Naive thymus-derived CD4-positive, alpha-beta T cell (primary cell): ENCODE measurements around the gene ATXN1L. TPM values are rescaled to one million over a fixed set of nuclear protein-coding genes. Genes with fewer than 3 reads are reported as not detected.

Source experiments
- ATAC-seq: fragments of 150-1000 bp; cut with Tn5 transposase; 2 replicates; pipeline ENCODE4 v1.10.0; 2021; ENCODE audit warnings: mild to moderate bottlenecking, moderate library complexity
- CTCF ChIA-PET: fragments of 350-600 bp; sonication (Branson Sonifier 250); formaldehyde crosslinking; loops from one replicate; lab custom pipeline; 2021; ENCODE audit warnings: antibody characterized with exemption; lab: Charles Lee
- POLR2A ChIA-PET: fragments of 350-600 bp; sonication (Branson Sonifier 250); formaldehyde crosslinking; loops from one replicate; lab custom pipeline; 2021; ENCODE audit warnings: antibody characterized with exemption, inconsistent platforms; lab: Charles Lee
- DNase-seq, 9 donors: peaks; one replicate each; pipeline versions ENCODE4 v3.0.0 to v3.0.0-alpha.2; 2020 to 2022; ENCODE audit warnings: mixed read lengths in 1 of 9
- H3K27ac ChIP-seq: one replicate; pipeline ENCODE4 v1.7.0; 2013; ENCODE audit warnings: mild to moderate bottlenecking, low read depth, low read length, moderate library complexity
- H3K27me3 ChIP-seq, 2 donors: one replicate each; pipeline ENCODE4 v1.7.0; 2013; ENCODE audit warnings: low read length in 2 of 2, mild to moderate bottlenecking in 2 of 2, moderate library complexity in 2 of 2; ENCODE audit not compliant: control insufficient read depth in 2 of 2, insufficient read depth in 2 of 2
- H3K36me3 ChIP-seq, 3 experiments: 1 replicate in 2 of 3; 2 replicates in 1 of 3; pipeline ENCODE4 v1.7.0; 2013; ENCODE audit warnings: low read length in 3 of 3, mild to moderate bottlenecking in 3 of 3, moderate library complexity in 1 of 3; ENCODE audit not compliant: insufficient read depth in 3 of 3, control insufficient read depth in 2 of 3
- H3K4me1 ChIP-seq, 2 donors: one replicate each; pipeline ENCODE4 v1.7.0; 2013; ENCODE audit warnings: low read length in 2 of 2, mild to moderate bottlenecking in 2 of 2, moderate library complexity in 1 of 2; ENCODE audit not compliant: control insufficient read depth in 2 of 2, insufficient read depth in 2 of 2
- H3K4me3 ChIP-seq: 2 replicates; pipeline ENCODE4 v1.7.0; 2013; ENCODE audit warnings: mild to moderate bottlenecking, low read length
- H3K9me3 ChIP-seq, 3 experiments: 1 replicate in 2 of 3; 2 replicates in 1 of 3; pipeline ENCODE4 v1.7.0; 2013; ENCODE audit warnings: low read length in 3 of 3; ENCODE audit not compliant: control insufficient read depth in 2 of 3
- H3K27ac Mint-ChIP-seq, 9 donors: one replicate each; pipeline ENCODE4 v1.8.0; 2020 to 2022; ENCODE audit warnings: mixed read lengths in 9 of 9, mild to moderate bottlenecking in 8 of 9, moderate library complexity in 5 of 9, inconsistent platforms in 2 of 9
- H3K27me3 Mint-ChIP-seq, 5 donors: one replicate each; pipeline ENCODE4 v1.8.0; 2021 to 2022; ENCODE audit warnings: mixed read lengths in 5 of 5, mild to moderate bottlenecking in 1 of 5
- H3K36me3 Mint-ChIP-seq, 5 donors: one replicate each; pipeline ENCODE4 v1.8.0; 2020 to 2022; ENCODE audit warnings: mixed read lengths in 5 of 5, mild to moderate bottlenecking in 3 of 5, inconsistent platforms in 1 of 5
- H3K4me1 Mint-ChIP-seq, 7 donors: one replicate each; pipeline ENCODE4 v1.8.0; 2020 to 2022; ENCODE audit warnings: mixed read lengths in 7 of 7, mild to moderate bottlenecking in 3 of 7, inconsistent platforms in 1 of 7
- H3K4me3 Mint-ChIP-seq, 10 donors: one replicate each; pipeline ENCODE4 v1.8.0; 2020 to 2022; ENCODE audit warnings: mild to moderate bottlenecking in 10 of 10, mixed read lengths in 10 of 10, moderate library complexity in 6 of 10, inconsistent platforms in 2 of 10
- H3K9me3 Mint-ChIP-seq, 11 donors: one replicate each; pipeline ENCODE4 v1.8.0; 2020 to 2022; ENCODE audit warnings: mixed read lengths in 11 of 11, mild to moderate bottlenecking in 4 of 11, inconsistent platforms in 1 of 11, moderate library complexity in 1 of 11
- intact Hi-C, 2 donors: fragments of 100-400 bp; cut with micrococcal nuclease; formaldehyde crosslinking; loops; one replicate each; pipeline ENCODE4 v1.15.1; 2023
- polyA plus RNA-seq, 2 donors: library from polyadenylated mRNA; unstranded; fragments of 300-500 nt; fragmentation: Illumina TruSeq; gene quantifications; one replicate each; pipeline ENCODE4 v1.2.3, GENCODE V29; 2021
- total RNA-seq, 6 experiments: library from RNA in 5 of 6; stranded (reverse) in 5 of 6; gene quantifications; 1 replicate in 5 of 6; 2 replicates in 1 of 6; pipeline ENCODE4 v1.2.3 and lab custom pipeline; 2021 to 2026

Gene ATXN1L
- total RNA-seq (10 to 100 TPM; 24.6 to 52.9 (median 30.7) TPM), polyA plus RNA-seq (10 to 100 TPM in 1 of 2 donors, 1 to 10 TPM in 1; 8.9 to 10.7 TPM), total RNA-seq (lab: John Stamatoyannopoulos, UW) (116 reads per million, percentile 87 among the genes with 10 or more reads in this experiment)

DNA sequence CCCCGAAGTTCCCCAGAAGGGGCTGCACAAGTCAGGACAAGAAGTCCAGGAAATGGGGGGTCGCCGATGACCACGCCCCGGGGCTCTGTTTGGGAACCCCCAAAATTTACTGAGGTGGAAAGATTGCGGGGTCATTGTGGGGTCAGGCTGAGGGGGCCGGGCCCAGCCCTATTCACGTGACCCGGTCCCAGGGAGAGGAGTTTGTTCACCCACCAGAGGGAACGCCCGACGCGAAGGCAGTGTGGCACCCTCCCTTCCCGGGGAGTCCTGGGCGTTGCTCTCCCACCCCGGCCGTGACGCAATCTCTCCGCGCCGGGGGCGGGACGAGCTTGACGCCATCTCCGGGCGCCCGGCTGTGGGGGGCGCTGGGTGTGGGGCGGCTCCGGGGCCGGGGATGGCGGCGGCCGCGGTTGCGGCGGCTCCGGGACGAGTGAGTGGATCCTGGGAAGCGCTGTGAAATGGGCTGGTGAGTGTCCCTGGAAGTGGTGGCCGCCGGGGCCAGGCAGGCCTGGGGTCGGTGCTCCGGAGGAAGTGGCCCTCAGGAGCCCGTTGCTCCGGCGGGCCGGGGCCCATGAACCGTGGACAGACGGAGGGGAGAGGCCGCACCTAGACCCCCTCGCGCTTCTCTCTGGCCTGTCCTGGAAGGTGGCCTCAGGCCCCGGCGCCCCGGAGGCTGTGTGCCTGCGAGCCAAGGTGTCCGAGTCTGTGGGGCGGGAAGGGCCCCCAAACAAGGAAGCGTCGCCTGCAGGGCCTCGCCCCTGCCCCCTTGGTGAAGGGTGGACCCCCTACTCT, at the start of gene ATXN1L:
TSS of gene ATXN1L (plus strand) at position 338 of the 792 bp plus-strand sequence. CDS start 3,765 bp downstream, outside the sequence.
- intact Hi-C loops: loop anchor here (1.0 to 2.0 kb wide), 11 partner anchors 27 to 247 kb away; partner anchors contain the start of genes DHODH (in 2 of the 2), DHX38 (in 2 of the 2), IST1 (in 2 of the 2) and TXNL4B (in 2 of the 2)

DNA sequence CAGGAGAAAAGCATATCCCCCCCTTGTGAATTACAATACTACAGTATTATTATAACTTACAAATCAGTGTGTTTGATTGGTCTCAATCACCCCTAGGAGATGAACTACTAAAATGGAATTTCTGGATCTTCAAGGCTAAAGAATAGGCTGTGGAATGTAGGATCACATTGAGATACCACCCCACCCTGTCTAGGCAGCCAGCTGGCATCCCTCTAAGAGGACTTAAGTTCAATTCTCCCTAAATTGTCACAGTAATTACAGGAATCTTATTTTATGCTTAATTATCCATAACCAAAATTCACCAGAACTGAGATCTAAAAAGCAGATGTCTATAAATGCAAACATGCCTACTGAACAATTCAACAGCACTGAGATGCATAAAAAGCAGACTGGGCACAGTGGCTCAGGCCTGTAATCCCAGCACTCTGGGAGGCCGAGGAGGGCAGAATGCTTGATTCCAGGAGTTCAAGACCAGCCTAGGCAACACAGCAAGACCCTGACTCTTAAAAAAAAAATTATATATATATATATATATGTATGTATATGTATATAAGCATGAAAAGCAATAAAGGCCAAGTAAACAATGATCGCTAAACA, 49.2 kb upstream of the ATXN1L start:
- CTCF ChIA-PET: no interaction called here
- POLR2A ChIA-PET: interaction anchor here (0.7 to 1.1 kb wide), 2 partner anchors 9 to 11 kb away, joined by 3 to 4 read pairs; no protein-coding TSS in a partner anchor
- H3K4me1 ChIP-seq: peaks cover 9 to 24% of the 10 kb centered on the region in 2 donors
- H3K27me3 Mint-ChIP-seq: no peaks in the 10 kb centered on the region
- peak overlapping the region in 7 of 9 donors; percentile 8 to 66 (median 18) for H3K27ac Mint-ChIP-seq
- DNase-seq: no peak
- peak overlapping the region in 5 of 10 donors; percentile 14 to 57 (median 33) for H3K4me3 Mint-ChIP-seq
- no peaks in the 10 kb centered on the region for H3K9me3 ChIP-seq
- no peaks in the 10 kb centered on the region for H3K27me3 ChIP-seq
- H3K4me1 Mint-ChIP-seq: peaks cover 40 to 68% (median 64%) of the 10 kb centered on the region in 7 donors
- H3K4me3 ChIP-seq: no peak overlapping the region
- intact Hi-C loops: no loop called here
- no peak overlapping the region for H3K27ac ChIP-seq
- H3K9me3 Mint-ChIP-seq: no peaks in the 10 kb centered on the region
- peaks cover 0 to 27% (median 3%) of the 10 kb centered on the region in 5 donors for H3K36me3 Mint-ChIP-seq
- no peaks in the 10 kb centered on the region for H3K36me3 ChIP-seq
- no peak for ATAC-seq

More for the DNA sequence above, at the start of gene ATXN1L:
- DNase-seq (peak; percentile 91 to 100 (median 95)), ATAC-seq (peak; percentile 97)
- no peaks in the 10 kb centered on the region for H3K27me3 ChIP-seq
- H3K4me3 ChIP-seq: peak within 1 kb of the TSS; percentile 97
- H3K4me1 ChIP-seq: peaks cover 10 to 16% of the 10 kb centered on the region in 2 donors
- Mint-ChIP-seq H3K27me3 (no peaks in the 10 kb centered on the region), H3K36me3 (peaks cover 11 to 23% (median 19%) of the 10 kb centered on the region in 5 donors), H3K4me3 (peak within 1 kb of the TSS; percentile 92 to 96 (median 94)), H3K4me1 (peaks cover 18 to 50% (median 42%) of the 10 kb centered on the region in 7 donors), H3K27ac (peak within 1 kb of the TSS; percentile 95 to 98 (median 97)), H3K9me3 (peaks cover 0 to 3% (median 0%) of the 10 kb centered on the region in 11 donors)
- peaks cover 6 to 34% (median 8%) of the 10 kb centered on the region in 3 experiments for H3K36me3 ChIP-seq
- peak within 1 kb of the TSS; percentile 92 for H3K27ac ChIP-seq
- no peaks in the 10 kb centered on the region for H3K9me3 ChIP-seq
- ChIA-PET POLR2A (interaction anchor here (0.9 to 2.5 kb wide), 7 partner anchors 19 to 37 kb away, joined by 3 to 27 read pairs (median 9); partner anchors contain the start of genes AP1G1 and ZNF821), CTCF (interaction anchor here (0.8 to 1.1 kb wide), 2 partner anchors 34 to 37 kb away, joined by 3 to 8 read pairs; partner anchors contain the start of gene ZNF821)

DNA sequence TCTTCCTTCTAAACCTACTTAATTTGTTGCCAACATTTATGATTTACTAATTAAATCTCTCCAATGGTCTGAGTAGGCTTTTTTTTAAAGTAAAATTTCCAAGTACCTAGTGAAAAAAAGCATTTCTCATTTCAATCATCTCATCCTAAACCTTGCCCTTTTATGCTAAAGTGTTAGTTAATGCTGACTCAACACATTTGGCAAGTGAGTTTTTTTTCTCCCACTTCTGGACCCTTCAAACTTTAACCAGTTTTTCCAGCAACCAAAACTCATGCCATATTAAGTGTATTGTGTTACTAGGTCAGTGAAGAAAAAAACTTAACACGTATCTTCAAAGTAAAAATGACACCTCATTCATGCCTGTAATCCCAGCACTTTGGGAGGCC, 42.5 kb upstream of the ATXN1L start:
- POLR2A ChIA-PET: no interaction called here
- H3K4me1 Mint-ChIP-seq: peaks cover 7 to 64% (median 39%) of the 10 kb centered on the region in 7 donors
- H3K27me3 ChIP-seq: no peaks in the 10 kb centered on the region
- H3K27me3 Mint-ChIP-seq: peaks cover 0 to 2% (median 0%) of the 10 kb centered on the region in 5 donors
- CTCF ChIA-PET: no interaction called here
- no peaks in the 10 kb centered on the region for H3K9me3 ChIP-seq
- peak overlapping the region in 3 of 9 donors; percentile 20 to 70 (median 56) for H3K27ac Mint-ChIP-seq
- ATAC-seq (no peak), DNase-seq (no peak)
- peaks cover 5 to 13% of the 10 kb centered on the region in 2 donors for H3K4me1 ChIP-seq
- peaks cover 0 to 2% (median 0%) of the 10 kb centered on the region in 11 donors for H3K9me3 Mint-ChIP-seq
- intact Hi-C loops: loop anchor here in 1 of 2 donors (10.0 kb wide), 1 partner anchor 338 kb away; the partner anchor contains the start of gene ZNF23
- H3K36me3 Mint-ChIP-seq: peaks cover 0 to 15% (median 8%) of the 10 kb centered on the region in 5 donors
- no peak overlapping the region for H3K27ac ChIP-seq
- peak overlapping the region in 2 of 10 donors; percentile 16 to 21 for H3K4me3 Mint-ChIP-seq
- no peak overlapping the region for H3K4me3 ChIP-seq
- peaks cover 0 to 5% (median 3%) of the 10 kb centered on the region in 3 experiments for H3K36me3 ChIP-seq

DNA sequence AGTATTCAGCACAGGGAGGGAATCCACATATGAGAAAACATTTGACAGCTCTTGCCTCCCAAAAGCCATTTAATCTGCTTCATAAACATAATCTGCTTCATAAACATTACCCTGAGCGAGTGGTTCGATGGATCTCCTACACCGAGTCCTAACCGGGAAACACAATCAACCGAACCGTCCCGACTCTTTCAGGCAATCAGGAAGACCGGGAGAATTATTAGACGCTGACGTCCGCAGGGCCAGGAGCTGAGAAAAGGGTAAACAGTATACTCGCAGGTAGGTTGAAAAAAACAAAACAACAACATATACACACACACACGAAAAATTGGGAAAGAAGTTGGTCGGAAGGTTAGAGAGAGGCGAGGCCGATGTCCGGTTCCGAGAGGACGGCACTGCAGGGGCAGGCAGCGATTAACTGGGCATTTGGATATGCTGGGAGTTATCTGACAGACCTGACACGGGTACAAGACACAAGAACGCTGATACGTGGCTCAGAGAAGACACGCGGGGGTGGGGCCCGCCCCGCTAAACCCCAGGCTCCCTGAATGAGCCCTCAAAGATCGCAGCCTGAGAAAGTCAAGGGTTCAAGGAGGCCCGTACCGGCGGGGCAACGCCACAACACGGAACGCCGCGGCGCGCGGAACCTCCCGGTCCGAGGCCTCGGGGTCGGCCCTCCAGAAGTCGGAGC, 37.7 kb upstream of the ATXN1L start:
- H3K27ac Mint-ChIP-seq: peak overlapping the region; percentile 98 to 100 (median 100)
- H3K27ac ChIP-seq: peak overlapping the region; percentile 99
- ATAC-seq (peak; percentile 13), DNase-seq (no peak)
- no peaks in the 10 kb centered on the region for H3K9me3 ChIP-seq
- H3K27me3 ChIP-seq: no peaks in the 10 kb centered on the region
- peak overlapping the region; percentile 99 for H3K4me3 ChIP-seq
- intact Hi-C loops: loop anchor here (1.0 to 10.0 kb wide), 5 partner anchors 36 to 1519 kb away; partner anchors contain the start of genes AARS1 (in 1 of the 2) and ZNF23 (in 1 of the 2)
- H3K4me1 Mint-ChIP-seq: peaks cover 7 to 74% (median 42%) of the 10 kb centered on the region in 7 donors
- peaks cover 22 to 24% of the 10 kb centered on the region in 2 donors for H3K4me1 ChIP-seq
- H3K4me3 Mint-ChIP-seq: peak overlapping the region; percentile 86 to 99 (median 97)
- CTCF ChIA-PET: interaction anchor here (0.9 to 4.0 kb wide), 3 partner anchors 73 to 97 kb away, joined by 3 to 21 read pairs (median 4); no protein-coding TSS in a partner anchor
- H3K36me3 ChIP-seq: peaks cover 0 to 9% (median 5%) of the 10 kb centered on the region in 3 experiments
- peaks cover 0 to 14% (median 0%) of the 10 kb centered on the region in 5 donors for H3K36me3 Mint-ChIP-seq
- H3K27me3 Mint-ChIP-seq: peaks cover 0 to 2% (median 0%) of the 10 kb centered on the region in 5 donors
- POLR2A ChIA-PET: interaction anchor here (0.8 to 7.7 kb wide), 17 partner anchors 12 to 286 kb away, joined by 3 to 144 read pairs (median 5); partner anchors contain the start of genes DHX38, IST1, TXNL4B and ZNF821
- H3K9me3 Mint-ChIP-seq: peaks cover 0 to 5% (median 0%) of the 10 kb centered on the region in 11 donors

DNA sequence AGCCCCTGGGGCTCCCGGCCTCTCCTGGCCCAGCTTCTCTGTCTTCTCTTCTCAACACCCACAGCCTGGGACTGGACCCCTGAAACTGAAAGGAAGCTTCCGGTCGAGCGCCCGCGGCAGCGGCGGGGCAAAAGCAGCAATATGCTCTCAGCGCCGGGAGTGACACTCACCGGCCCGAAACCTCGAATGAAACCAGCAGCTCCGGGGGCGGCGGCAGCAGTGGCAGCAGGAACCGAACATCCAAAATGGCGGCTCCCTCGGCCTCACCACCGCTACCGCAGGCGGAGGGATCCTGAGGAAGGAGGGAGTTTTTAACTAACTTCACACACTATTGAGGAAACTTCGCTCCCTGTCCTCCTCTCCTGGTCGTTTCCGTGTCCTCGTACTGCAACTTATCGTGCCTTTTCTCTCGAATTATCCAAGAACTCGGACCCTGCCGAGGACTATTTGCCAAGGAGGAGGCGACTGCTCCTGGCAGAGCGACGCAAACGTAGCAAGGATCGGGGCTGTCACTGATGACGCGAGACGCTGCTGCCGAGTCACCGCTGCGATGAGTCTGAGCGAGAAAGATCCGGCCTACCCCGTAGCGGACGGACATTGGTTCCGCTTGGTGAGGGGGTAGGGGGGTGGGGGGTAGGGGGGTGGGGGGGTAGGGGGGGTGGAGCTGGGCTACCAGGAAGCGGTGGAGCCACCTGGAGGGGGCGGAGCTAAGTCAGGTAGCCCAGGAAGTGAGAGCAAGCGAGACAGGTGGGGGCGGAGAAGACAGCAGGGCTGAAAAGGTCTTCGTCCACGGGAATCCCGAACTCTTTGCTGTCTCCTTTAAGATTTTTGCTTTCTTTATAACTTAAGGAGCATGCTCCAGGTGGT, 37.0 kb upstream of the ATXN1L start, which contains the start of gene AP1G1:
TSS of gene AP1G1 (minus strand) at position 242 of the 867 bp plus-strand sequence. CDS start 19,355 bp downstream, outside the sequence.
- POLR2A ChIA-PET: interaction anchor here (0.7 to 7.7 kb wide), 17 partner anchors 12 to 285 kb away, joined by 3 to 144 read pairs (median 5); partner anchors contain the start of genes DHX38, IST1, TXNL4B and ZNF821
- peak within 1 kb of the TSS; percentile 98 to 100 (median 100) for H3K27ac Mint-ChIP-seq
- H3K27me3 Mint-ChIP-seq: peaks cover 0 to 2% (median 0%) of the 10 kb centered on the region in 5 donors
- CTCF ChIA-PET: interaction anchor here (0.8 to 4.0 kb wide), 3 partner anchors 72 to 153 kb away, joined by 4 to 21 read pairs (median 4); no protein-coding TSS in a partner anchor
- intact Hi-C loops: loop anchor here (1.0 to 10.0 kb wide), 14 partner anchors 36 to 1520 kb away; partner anchors contain the start of genes ATXN1L (in 2 of the 2), DHODH (in 2 of the 2), DHX38 (in 2 of the 2) and IST1 (in 2 of the 2)
- H3K36me3 ChIP-seq: peaks cover 0 to 9% (median 5%) of the 10 kb centered on the region in 3 experiments
- H3K36me3 Mint-ChIP-seq: peaks cover 0 to 11% (median 0%) of the 10 kb centered on the region in 5 donors
- peak within 1 kb of the TSS; percentile 99 for H3K27ac ChIP-seq
- H3K27me3 ChIP-seq: no peaks in the 10 kb centered on the region
- DNase-seq: peak; percentile 78 to 98 (median 94)
- H3K4me1 ChIP-seq: peaks cover 22 to 24% of the 10 kb centered on the region in 2 donors
- H3K9me3 ChIP-seq: no peaks in the 10 kb centered on the region
- peak within 1 kb of the TSS; percentile 86 to 99 (median 97) for H3K4me3 Mint-ChIP-seq
- H3K9me3 Mint-ChIP-seq: peaks cover 0 to 5% (median 0%) of the 10 kb centered on the region in 11 donors
- peaks cover 7 to 68% (median 37%) of the 10 kb centered on the region in 7 donors for H3K4me1 Mint-ChIP-seq
- peak; percentile 95 for ATAC-seq
- H3K4me3 ChIP-seq: peak within 1 kb of the TSS; percentile 99
